HCT116 (cell line): ENCODE measurements around the gene KRTCAP2. TPM values are rescaled to one million over a fixed set of nuclear protein-coding genes. Genes with fewer than 3 reads are reported as not detected.

Source experiments
- ATAC-seq: fragments of 200-7000 bp; cut with Tn5 transposase; 2 replicates; pipeline ENCODE4 v1.9.1; 2020; ENCODE audit warnings: mild to moderate bottlenecking, moderate library complexity
- BruUV-seq: library from RNA; stranded (reverse); fragments of 400-500 nt; replicated peaks from 2 replicates; lab custom pipeline; 2021; lab: Mats Ljungman, UMichigan
- CTCF ChIA-PET: fragments of 300-600 bp; sonication (Branson Sonifier 250); formaldehyde crosslinking; loops from one replicate; lab custom pipeline; 2021; ENCODE audit warnings: antibody characterized with exemption; lab: Charles Lee
- POLR2A ChIA-PET: fragments of 300-600, 350-600 bp; sonication (Branson Sonifier 250); formaldehyde crosslinking; loops from one replicate; lab custom pipeline; 2021; ENCODE audit warnings: antibody characterized with exemption; lab: Charles Lee
- RAD21 ChIA-PET, 2 experiments: fragments of 300-600 bp; sonication (Branson Sonifier 250); formaldehyde crosslinking; loops; one replicate each; lab custom pipeline; 2023; ENCODE audit warnings: low total read pairs in 2 of 2; ENCODE audit not compliant: uncharacterized antibody in 2 of 2, unreplicated experiment in 2 of 2, low non-redundant PET in 1 of 2; lab: Charles Lee
- DNase-seq: peaks from one replicate; pipeline ENCODE4 v3.0.0-alpha.2; 2010; ENCODE audit warnings: low read depth, low spot score
- H2AFZ ChIP-seq: fragments of 200-600 bp; shearing (Covaris generic), sonication (generic); 2 replicates; pipeline ENCODE4 v1.6.1; 2017; ENCODE audit warnings: low read depth, mixed run types, mixed read lengths, antibody characterized with exemption, low read length; ENCODE audit not compliant: poor library complexity, severe bottlenecking
- H3K27ac ChIP-seq: 2 replicates; pipeline ENCODE4 v1.5.1; 2012; ENCODE audit warnings: low read depth, low read length
- H3K27me3 ChIP-seq: fragments of 200-600 bp; sonication (generic); 2 replicates; pipeline ENCODE4 v1.6.1; 2016; ENCODE audit warnings: mixed run types, low read length, mixed read lengths; ENCODE audit not compliant: insufficient read depth
- H3K36me3 ChIP-seq, 2 experiments: fragments of 200-500 bp in 1 of 2; fragments of 200-600 bp in 1 of 2; sonication (Bioruptor generic) in 1 of 2; sonication (generic) in 1 of 2; 2 replicates each; pipeline versions ENCODE4 v1.5.1 to v1.6.1; 2014 to 2016; ENCODE audit warnings: low read length in 2 of 2, inconsistent platforms in 1 of 2, mixed read lengths in 1 of 2, mixed run types in 1 of 2; ENCODE audit not compliant: insufficient read depth in 2 of 2, control insufficient read depth in 1 of 2
- H3K4me1 ChIP-seq, 2 experiments: fragments of 200-600 bp in 1 of 2; sonication (generic) in 1 of 2; 2 replicates each; pipeline versions ENCODE4 v1.5.1 to v1.6.1; 2012 to 2017; ENCODE audit warnings: low read length in 2 of 2, inconsistent platforms in 1 of 2, mild to moderate bottlenecking in 1 of 2, mixed read lengths in 1 of 2, mixed run types in 1 of 2, moderate library complexity in 1 of 2; ENCODE audit not compliant: insufficient read depth in 2 of 2, control insufficient read depth in 1 of 2
- H3K4me2 ChIP-seq: fragments of 200-600 bp; sonication (generic); 2 replicates; pipeline ENCODE4 v1.6.1; 2017; ENCODE audit warnings: mixed run types, low read length, mixed read lengths
- H3K4me3 ChIP-seq, 2 experiments: fragments of 200-600 bp in 1 of 2; sonication (generic) in 1 of 2; replicated peaks in 1 of 2; 2 replicates each; pipeline ENCODE4 v1.5.1; 2011 to 2016; ENCODE audit warnings: low read length in 2 of 2, control low read depth in 1 of 2, low read depth in 1 of 2, mild to moderate bottlenecking in 1 of 2, mixed read lengths in 1 of 2, mixed run types in 1 of 2
- H3K79me2 ChIP-seq: fragments of 200-600 bp; sonication (generic); 2 replicates; pipeline ENCODE4 v1.6.1; 2017; ENCODE audit warnings: mild to moderate bottlenecking, mixed run types, low read length, moderate library complexity, mixed read lengths; ENCODE audit not compliant: insufficient read depth
- H3K9ac ChIP-seq: fragments of 200-600 bp; sonication (generic); 2 replicates; pipeline ENCODE4 v1.6.1; 2016; ENCODE audit warnings: low read length, mixed read lengths
- H3K9me2 ChIP-seq: fragments of 200-600 bp; sonication (generic), shearing (Covaris generic); 2 replicates; pipeline ENCODE4 v1.6.1; 2017; ENCODE audit warnings: mixed run types, mild to moderate bottlenecking, moderate library complexity; ENCODE audit not compliant: insufficient read depth
- H3K9me3 ChIP-seq, 2 experiments: fragments of 200-500 bp in 1 of 2; fragments of 200-600 bp in 1 of 2; sonication (Bioruptor generic) in 1 of 2; sonication (generic) in 1 of 2; 2 replicates each; pipeline ENCODE4 v1.6.1; 2014 to 2017; ENCODE audit warnings: low read length in 2 of 2, mixed read lengths in 2 of 2, inconsistent platforms in 1 of 2, low read depth in 1 of 2, mild to moderate bottlenecking in 1 of 2, mixed run types in 1 of 2, moderate library complexity in 1 of 2; ENCODE audit not compliant: control insufficient read depth in 1 of 2, insufficient read depth in 1 of 2
- H4K20me1 ChIP-seq: fragments of 200-600 bp; sonication (generic), shearing (Covaris generic); 2 replicates; pipeline ENCODE4 v1.6.1; 2017; ENCODE audit warnings: mixed run types, mild to moderate bottlenecking, moderate library complexity; ENCODE audit not compliant: insufficient read depth
- CEBPB ChIP-seq: IDR thresholded peaks from 2 replicates; pipeline ENCODE4 v1.6.1; 2012; ENCODE audit warnings: low read depth
- CTCF ChIP-seq, 3 experiments: fragments of 200-600 bp in 1 of 3; sonication (generic) in 1 of 3; IDR thresholded peaks in 2 of 3; conservative IDR thresholded peaks in 1 of 3; 2 replicates each; pipeline ENCODE4 v1.5.1; 2012 to 2017; ENCODE audit warnings: low read depth in 2 of 3, low read length in 2 of 3, antibody characterized with exemption in 1 of 3, borderline replicate concordance in 1 of 3, control low read depth in 1 of 3, mild to moderate bottlenecking in 1 of 3, mixed read lengths in 1 of 3, mixed run types in 1 of 3, moderate library complexity in 1 of 3; ENCODE audit not compliant: insufficient read depth in 1 of 3
- JUND ChIP-seq: IDR thresholded peaks from 2 replicates; pipeline ENCODE4 v1.6.1; 2012
- POLR2A ChIP-seq: IDR thresholded peaks from 2 replicates; pipeline ENCODE4 v1.7.0; 2011; ENCODE audit warnings: borderline replicate concordance; ENCODE audit not compliant: insufficient read depth, insufficient read length; ENCODE audit errors: extremely low read depth
- POLR2AphosphoS5 ChIP-seq: IDR thresholded peaks from 2 replicates; pipeline ENCODE4 v1.6.1; 2011; ENCODE audit warnings: mild to moderate bottlenecking, low read depth, low read length, moderate library complexity
- RAD21 ChIP-seq: IDR thresholded peaks from 2 replicates; pipeline ENCODE4 v1.6.1; 2012; ENCODE audit warnings: low read depth, mild to moderate bottlenecking
- YY1 ChIP-seq: IDR thresholded peaks from 2 replicates; pipeline ENCODE4 v1.6.1; 2011; ENCODE audit warnings: low read length, low read depth, moderate library complexity, mild to moderate bottlenecking; ENCODE audit not compliant: insufficient replicate concordance; ENCODE audit errors: extremely low read depth
- intact Hi-C: fragments of 100-400 bp; cut with micrococcal nuclease; formaldehyde crosslinking; loops from 2 replicates; pipeline ENCODE4 v1.10.0; 2022
- total RNA-seq: library from RNA; stranded (reverse); gene quantifications from one replicate; pipeline ENCODE4 v1.2.1, GENCODE V29; 2021; ENCODE audit not compliant: unreplicated experiment

The KRTCAP2 gene
- total RNA-seq, 1 experiment from 2014 or later = 143 TPM

GRCh38 chr1:155173478-155174323, 597 bp upstream of the KRTCAP2 start, which contains the start of gene TRIM46:
Gene TRIM46 (plus strand): TSS chr1:155173849. CDS start chr1:155173967, 118 bp downstream.
- Histone ChIP-seq H3K36me3 (peaks cover 2 to 7% of the 10 kb centered on the region in 2 experiments; a peak in 3 of 4 replicates), H2AFZ (peak within 1 kb of the TSS; percentile 66), H4K20me1 (no peaks in the 10 kb centered on the region), H3K9me2 (no peaks in the 10 kb centered on the region), H3K4me2 (peak within 1 kb of the TSS; percentile 76), H3K9me3 (no peaks in the 10 kb centered on the region), H3K4me1 (peaks cover 7 to 42% of the 10 kb centered on the region in 2 experiments; a peak in 3 of 4 replicates), H3K9ac (peak within 1 kb of the TSS; percentile 87), H3K79me2 (peaks cover 25% of the 10 kb centered on the region), H3K4me3 (peak within 1 kb of the TSS; percentile 84 to 97), H3K27ac (peak within 1 kb of the TSS; percentile 76), H3K27me3 (no peaks in the 10 kb centered on the region)
- TF ChIP-seq YY1 (peak; percentile 30), CEBPB (no peak), JUND (no peak), POLR2A (peak; percentile 18), POLR2AphosphoS5 (no peak), RAD21 (no peak), CTCF (IDR thresholded peaks at IDR 0.05 in 2 of 3, conservative IDR thresholded peaks at IDR 0.05 in 1 of 3; ENCODE audit: borderline replicate concordance in 1 of 3, insufficient read depth in 1 of 3, low read depth in 2 of 3, low read length in 2 of 3) (no peak)
- BruUV-seq = no TSS peak
- CTCF ChIA-PET = interaction anchor here (0.7 to 4.6 kb wide), 32 partner anchors 9 to 478 kb away, joined by 3 to 71 read pairs (median 4); partner anchors contain the start of genes CLK2, EFNA3, EFNA4 and MTX1
- RAD21 ChIA-PET = interaction anchor here (0.8 to 1.3 kb wide), 2 partner anchors 20 to 82 kb away, joined by 3 to 4 read pairs; no protein-coding TSS in a partner anchor
- ATAC-seq (peak; percentile 51), DNase-seq (no peak)
- intact Hi-C loops = loop anchor here (1.0 to 10.0 kb wide), 2 partner anchors 54 to 151 kb away; partner anchors contain the start of gene RUSC1
- POLR2A ChIA-PET = interaction anchor here (0.5 to 2.5 kb wide), 11 partner anchors 11 to 200 kb away, joined by 3 to 15 read pairs (median 3); partner anchors contain the start of genes ADAM15 and SLC50A1
